Stomach smooth muscle (tissue), 2 donors: Measurements from ENCODE around the gene PDE8A.

Experiments
- H3K27ac ChIP-seq: one replicate; pipeline ENCODE4 v1.7.0; 2013; ENCODE audit warnings: mild to moderate bottlenecking, low read length, inconsistent platforms
- H3K27me3 ChIP-seq, 2 donors: one replicate each; pipeline ENCODE4 v1.7.0; 2013; ENCODE audit warnings: low read length in 2 of 2; ENCODE audit not compliant: insufficient read depth in 2 of 2, control insufficient read depth in 1 of 2
- H3K36me3 ChIP-seq, 2 donors: one replicate each; pipeline ENCODE4 v1.7.0; 2013; ENCODE audit warnings: low read length in 2 of 2; ENCODE audit not compliant: control insufficient read depth in 2 of 2, insufficient read depth in 2 of 2
- H3K4me1 ChIP-seq: one replicate; pipeline ENCODE4 v1.7.0; 2013; ENCODE audit warnings: low read length; ENCODE audit not compliant: control insufficient read depth, insufficient read depth
- H3K4me3 ChIP-seq, 2 donors: one replicate each; pipeline ENCODE4 v1.7.0; 2013; ENCODE audit warnings: low read length in 2 of 2
- H3K9ac ChIP-seq, 2 donors: one replicate each; pipeline ENCODE4 v1.7.0; 2013; ENCODE audit warnings: low read length in 2 of 2, mild to moderate bottlenecking in 1 of 2
- H3K9me3 ChIP-seq, 2 donors: one replicate each; pipeline ENCODE4 v1.7.0; 2013; ENCODE audit warnings: low read length in 2 of 2; ENCODE audit not compliant: control insufficient read depth in 2 of 2
- donor health status: healthy.
- donor health status: Pancreatic carcinoma.

PDE8A gene

DNA sequence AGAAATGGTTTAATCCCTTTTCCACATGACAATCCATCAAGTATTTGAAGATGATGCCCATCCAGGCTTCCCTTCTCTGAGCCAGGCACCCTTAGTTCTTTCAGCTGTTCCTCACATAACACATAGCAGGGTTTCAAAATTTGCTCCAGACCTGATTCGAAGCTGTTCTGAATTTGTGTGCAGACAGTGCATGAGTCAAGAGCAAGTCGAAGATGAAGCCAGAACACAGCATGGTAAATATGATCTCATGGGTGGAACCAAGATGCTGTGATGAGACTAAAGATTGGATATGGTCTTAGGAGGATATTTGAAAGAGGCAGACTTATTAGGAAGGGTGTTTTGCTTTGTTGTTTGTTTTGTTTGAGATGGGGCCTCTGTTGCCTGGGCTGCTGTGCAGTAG is 32.6 kb upstream of the PDE8A start:
- Histone ChIP-seq H3K27ac (no peak overlapping the region), H3K4me3 (no peak overlapping the region), H3K36me3 (no peaks in the 10 kb centered on the region), H3K9ac (no peak overlapping the region), H3K9me3 (no peaks in the 10 kb centered on the region), H3K4me1 (peaks cover 4% of the 10 kb centered on the region), H3K27me3 (no peaks in the 10 kb centered on the region)

GRCh38 chr15:84949845-84950569 is 31.6 kb upstream of the PDE8A start:
- Histone ChIP-seq H3K27me3 (no peaks in the 10 kb centered on the region), H3K4me1 (peaks cover 8% of the 10 kb centered on the region), H3K9me3 (no peaks in the 10 kb centered on the region), H3K27ac (no peak overlapping the region), H3K9ac (no peak overlapping the region), H3K4me3 (no peak overlapping the region), H3K36me3 (no peaks in the 10 kb centered on the region)

- Histone ChIP-seq H3K27me3 (no peaks in the 10 kb centered on the region), H3K27ac (no peak overlapping the region), H3K36me3 (no peaks in the 10 kb centered on the region), H3K4me3 (no peak overlapping the region), H3K9me3 (no peaks in the 10 kb centered on the region), H3K9ac (no peak overlapping the region), H3K4me1 (peaks cover 11% of the 10 kb centered on the region)
These were observed 31.0 kb upstream of the PDE8A start for GRCh38 chr15:84950570-84951111.

DNA sequence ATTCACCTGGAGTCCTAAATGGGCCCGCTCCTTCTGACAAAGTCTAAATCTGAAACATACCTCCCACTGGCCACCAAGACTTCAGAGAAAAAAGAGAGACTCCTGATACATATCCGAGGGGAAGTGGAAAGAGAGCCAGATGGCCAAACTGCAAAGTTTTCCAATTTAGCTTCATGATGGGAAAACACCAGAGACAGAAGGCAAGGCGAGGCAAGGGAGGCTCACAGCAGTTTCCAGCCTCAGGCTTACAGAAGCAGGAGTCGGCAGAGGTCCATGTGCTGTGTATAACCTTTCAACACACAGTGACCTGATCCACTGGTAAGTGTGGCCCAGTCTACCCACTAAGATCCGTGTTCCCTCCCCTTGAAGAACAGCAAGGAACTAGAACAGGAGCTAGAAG is 29.9 kb upstream of the PDE8A start:
- Histone ChIP-seq H3K9me3 (no peaks in the 10 kb centered on the region), H3K27me3 (no peaks in the 10 kb centered on the region), H3K4me1 (peaks cover 12% of the 10 kb centered on the region), H3K9ac (no peak overlapping the region), H3K36me3 (no peaks in the 10 kb centered on the region), H3K27ac (no peak overlapping the region), H3K4me3 (no peak overlapping the region)

DNA sequence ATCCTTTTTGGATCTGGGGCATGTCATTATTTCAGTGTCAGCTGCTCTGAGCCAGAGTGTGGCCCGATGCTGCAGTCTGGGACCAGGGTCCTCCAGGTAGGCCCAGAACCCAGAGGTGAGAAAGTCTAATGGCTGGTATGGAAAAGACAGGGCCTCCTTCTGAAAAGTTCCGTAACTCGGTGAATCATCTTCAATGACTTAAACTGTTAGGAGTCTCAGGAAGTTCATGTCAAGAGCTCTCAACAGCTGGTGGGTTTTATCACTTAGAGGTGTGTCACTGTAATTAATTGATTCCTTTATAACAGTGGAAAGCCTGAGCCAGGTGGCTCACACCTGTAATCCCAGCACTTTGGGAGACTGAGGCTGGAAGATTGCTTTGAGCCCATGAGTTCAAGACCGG is 28.5 kb upstream of the PDE8A start:
- H3K27me3 ChIP-seq = no peaks in the 10 kb centered on the region
- no peak overlapping the region for H3K9ac ChIP-seq
- H3K4me3 ChIP-seq = no peak overlapping the region
- no peaks in the 10 kb centered on the region for H3K36me3 ChIP-seq
- peaks cover 10% of the 10 kb centered on the region for H3K4me1 ChIP-seq
- H3K27ac ChIP-seq = no peak overlapping the region
- H3K9me3 ChIP-seq = no peaks in the 10 kb centered on the region

DNA sequence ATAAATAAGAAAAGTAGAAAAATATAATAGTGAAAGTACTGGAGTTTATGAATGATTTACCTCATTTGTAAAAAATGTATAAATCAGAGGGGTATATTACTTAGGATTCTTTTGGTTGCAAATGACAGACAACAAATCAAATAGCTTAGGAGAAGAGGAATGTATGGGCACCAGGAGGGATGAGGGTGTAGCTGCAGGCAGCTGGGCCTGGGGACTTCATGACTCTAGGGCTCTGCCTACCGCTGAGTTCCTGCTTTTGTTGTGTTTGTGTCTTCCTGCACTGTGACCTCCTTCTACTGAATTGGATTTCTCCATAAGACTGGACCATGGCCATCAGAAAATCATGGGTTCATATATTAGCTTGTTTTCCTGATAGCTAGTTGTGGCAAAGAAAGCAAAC is 27.9 kb upstream of the PDE8A start:
- no peak overlapping the region for H3K4me3 ChIP-seq
- H3K9ac ChIP-seq = no peak overlapping the region
- H3K36me3 ChIP-seq = no peaks in the 10 kb centered on the region
- no peak overlapping the region for H3K27ac ChIP-seq
- peaks cover 10% of the 10 kb centered on the region for H3K4me1 ChIP-seq
- no peaks in the 10 kb centered on the region for H3K9me3 ChIP-seq
- H3K27me3 ChIP-seq = no peaks in the 10 kb centered on the region

GRCh38 chr15:84955089-84955848 is 26.4 kb upstream of the PDE8A start:
- Histone ChIP-seq H3K9me3 (no peaks in the 10 kb centered on the region), H3K9ac (no peak overlapping the region), H3K27me3 (no peaks in the 10 kb centered on the region), H3K4me1 (peaks cover 7% of the 10 kb centered on the region), H3K36me3 (no peaks in the 10 kb centered on the region), H3K4me3 (peak overlapping the region; percentile 43 to 66), H3K27ac (no peak overlapping the region)

GRCh38 chr15:84956199-84956598 is 25.5 kb upstream of the PDE8A start:
- Histone ChIP-seq H3K36me3 (no peaks in the 10 kb centered on the region), H3K27ac (no peak overlapping the region), H3K4me1 (peaks cover 7% of the 10 kb centered on the region), H3K27me3 (no peaks in the 10 kb centered on the region), H3K9me3 (no peaks in the 10 kb centered on the region), H3K4me3 (no peak overlapping the region), H3K9ac (no peak overlapping the region)

GRCh38 chr15:84960391-84961113 is 21.1 kb upstream of the PDE8A start:
- Histone ChIP-seq H3K9me3 (peaks cover 3 to 5% of the 10 kb centered on the region in 2 donors), H3K27me3 (peaks cover 0 to 2% of the 10 kb centered on the region in 2 donors), H3K4me3 (no peak overlapping the region)

DNA sequence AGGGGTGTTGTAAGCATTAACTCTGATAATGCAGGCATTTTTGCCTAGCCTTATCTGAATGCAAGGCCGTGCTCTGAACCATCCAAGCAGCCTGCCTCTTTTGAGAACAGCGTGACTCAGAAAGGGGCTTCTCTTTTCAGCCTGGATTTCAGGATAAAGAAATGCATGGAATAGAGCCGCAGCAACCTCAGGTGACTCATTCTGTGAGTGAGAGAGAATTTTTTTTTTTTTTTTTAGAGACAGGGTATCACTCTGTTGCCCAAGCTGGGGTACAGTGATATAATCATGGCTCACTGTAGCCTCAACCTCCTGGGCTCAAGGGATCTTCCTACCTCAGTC is 20.6 kb upstream of the PDE8A start:
- Histone ChIP-seq H3K4me1 (no peaks in the 10 kb centered on the region), H3K27me3 (peaks cover 0 to 2% of the 10 kb centered on the region in 2 donors), H3K4me3 (no peak overlapping the region), H3K27ac (no peak overlapping the region), H3K9ac (no peak overlapping the region), H3K9me3 (peaks cover 3 to 5% of the 10 kb centered on the region in 2 donors), H3K36me3 (no peaks in the 10 kb centered on the region)

More at GRCh38 chr15:84960391-84961113, 21.1 kb upstream of the PDE8A start:
- Histone ChIP-seq H3K36me3 (no peaks in the 10 kb centered on the region), H3K9ac (no peak overlapping the region), H3K4me1 (peaks cover 2% of the 10 kb centered on the region), H3K27ac (no peak overlapping the region)
